SU-DHL-6 (cell line): Measurements from ENCODE around the gene MIGA1.

ENCODE experiments used
- H2AFZ ChIP-seq: fragments of 200-600 bp; sonication (generic); 2 replicates; pipeline ENCODE4 v1.6.1; 2014; ENCODE audit warnings: low read depth, mild to moderate bottlenecking, moderate library complexity, mixed read lengths, antibody characterized with exemption, low read length; ENCODE audit not compliant: severe bottlenecking
- H3F3A ChIP-seq: fragments of 200-600 bp; shearing (Covaris generic); 2 replicates; pipeline ENCODE4 v1.6.0; 2016; ENCODE audit warnings: antibody characterized with exemption, mild to moderate bottlenecking; ENCODE audit not compliant: insufficient read depth
- H3K27ac ChIP-seq: fragments of 200-600 bp; sonication (generic); 2 replicates; pipeline ENCODE4 v1.5.1; 2016; ENCODE audit warnings: low read depth, mild to moderate bottlenecking, low read length, moderate library complexity, mixed read lengths
- H3K27me3 ChIP-seq: fragments of 200-600 bp; sonication (generic), shearing (Covaris generic); 2 replicates; pipeline ENCODE4 v1.6.0; 2014; ENCODE audit warnings: mild to moderate bottlenecking, low read length
- H3K36me3 ChIP-seq: fragments of 200-600 bp; sonication (generic); 2 replicates; pipeline ENCODE4 v1.6.1; 2014; ENCODE audit warnings: mild to moderate bottlenecking, low read length, mixed read lengths
- H3K4me2 ChIP-seq: fragments of 300-600, 200-600 bp; shearing (Covaris generic), sonication (generic); 2 replicates; pipeline ENCODE4 v1.6.0; 2014; ENCODE audit warnings: low read length, low read depth, mild to moderate bottlenecking; ENCODE audit not compliant: poor library complexity, severe bottlenecking
- H3K4me3 ChIP-seq: fragments of 200-600 bp; sonication (generic); 2 replicates; pipeline ENCODE4 v1.5.1; 2014; ENCODE audit warnings: antibody characterized with exemption, low read length, mild to moderate bottlenecking, mixed read lengths; ENCODE audit not compliant: insufficient read depth, poor library complexity, severe bottlenecking
- H3K79me2 ChIP-seq: fragments of 200-600 bp; sonication (generic); 2 replicates; pipeline ENCODE4 v1.6.1; 2014; ENCODE audit warnings: mild to moderate bottlenecking, low read length, moderate library complexity; ENCODE audit not compliant: insufficient read depth
- H3K9ac ChIP-seq: fragments of 200-600 bp; sonication (generic); 2 replicates; pipeline ENCODE4 v1.7.0; 2014; ENCODE audit warnings: mild to moderate bottlenecking, low read length
- H3K9me2 ChIP-seq: fragments of 200-600 bp; sonication (generic); replicated peaks from 2 replicates; pipeline ENCODE4 v1.6.1; 2014; ENCODE audit warnings: low read length; ENCODE audit not compliant: insufficient read depth
- H3K9me3 ChIP-seq: fragments of 200-600 bp; sonication (generic); 2 replicates; pipeline ENCODE4 v1.6.1; 2014; ENCODE audit warnings: low read length, mixed read lengths; ENCODE audit not compliant: insufficient read depth
- H4K20me1 ChIP-seq: fragments of 200-600 bp; sonication (generic); 2 replicates; pipeline ENCODE4 v1.6.1; 2014; ENCODE audit warnings: low read depth, mild to moderate bottlenecking, antibody characterized with exemption, low read length, moderate library complexity, mixed read lengths
- EZH2phosphoT487 ChIP-seq: fragments of 200-600 bp; sonication (generic), shearing (Covaris generic); conservative IDR thresholded peaks from 2 replicates; pipeline ENCODE4 v1.6.1; 2018; ENCODE audit warnings: mild to moderate bottlenecking, antibody characterized with exemption, low read length, moderate library complexity, mixed read lengths
- TF ChIP-seq, protein P1 (sequence below): fragments of 200-600 bp; sonication (generic); IDR thresholded peaks from one replicate; pipeline ENCODE4 v1.5.1; 2017; ENCODE audit warnings: antibody characterized with exemption, mild to moderate bottlenecking, low read length, moderate library complexity; ENCODE audit not compliant: insufficient read depth, poor library complexity, severe bottlenecking

The MIGA1 gene

DNA sequence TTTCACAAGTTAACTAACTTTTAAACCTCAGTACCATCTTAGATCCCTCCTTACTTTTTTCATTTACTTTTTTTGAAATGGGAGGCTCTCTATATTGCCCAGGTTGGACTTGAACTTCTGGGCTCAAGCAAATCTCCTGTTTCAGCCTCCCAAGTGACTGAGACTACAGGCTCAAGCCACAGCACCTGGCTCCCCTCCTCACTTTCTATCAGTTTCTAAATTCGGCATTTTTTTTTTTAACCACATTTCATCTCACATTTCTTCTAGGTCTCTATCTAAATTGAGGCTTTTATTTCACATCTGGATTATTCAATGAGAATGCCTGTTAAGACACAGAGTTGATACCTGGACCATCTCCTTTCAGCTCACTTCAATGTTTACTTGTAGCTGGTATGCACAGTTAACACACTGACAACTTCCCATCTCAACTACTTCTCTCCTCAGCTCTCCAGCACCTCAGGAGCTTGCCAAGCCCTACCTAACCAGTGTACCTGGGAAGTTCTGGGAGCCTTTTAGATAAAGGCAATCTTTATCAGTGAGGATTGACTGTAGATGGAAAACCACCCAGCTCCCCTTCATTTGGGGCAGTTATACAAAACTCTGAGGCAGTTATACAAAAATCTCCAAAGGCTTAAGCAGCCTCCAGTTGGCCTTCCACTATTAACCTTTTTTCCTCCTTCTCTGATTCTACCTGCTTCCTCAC lies 23.2 kb upstream of the MIGA1 start:
- H3K9me2 ChIP-seq, result no peaks in the 10 kb centered on the region
- no peak overlapping the region for H2AFZ ChIP-seq
- H4K20me1 ChIP-seq, result peaks cover 33% of the 10 kb centered on the region
- no peaks in the 10 kb centered on the region; the same call in 1 of the 2 replicates for H3F3A ChIP-seq
- no peak overlapping the region for H3K9ac ChIP-seq
- peaks cover 75% of the 10 kb centered on the region for H3K79me2 ChIP-seq
- H3K27me3 ChIP-seq, result no peaks in the 10 kb centered on the region
- no peak overlapping the region for H3K27ac ChIP-seq
- no peak for TF ChIP-seq EZH2phosphoT487
- TF ChIP-seq, protein P1, sequence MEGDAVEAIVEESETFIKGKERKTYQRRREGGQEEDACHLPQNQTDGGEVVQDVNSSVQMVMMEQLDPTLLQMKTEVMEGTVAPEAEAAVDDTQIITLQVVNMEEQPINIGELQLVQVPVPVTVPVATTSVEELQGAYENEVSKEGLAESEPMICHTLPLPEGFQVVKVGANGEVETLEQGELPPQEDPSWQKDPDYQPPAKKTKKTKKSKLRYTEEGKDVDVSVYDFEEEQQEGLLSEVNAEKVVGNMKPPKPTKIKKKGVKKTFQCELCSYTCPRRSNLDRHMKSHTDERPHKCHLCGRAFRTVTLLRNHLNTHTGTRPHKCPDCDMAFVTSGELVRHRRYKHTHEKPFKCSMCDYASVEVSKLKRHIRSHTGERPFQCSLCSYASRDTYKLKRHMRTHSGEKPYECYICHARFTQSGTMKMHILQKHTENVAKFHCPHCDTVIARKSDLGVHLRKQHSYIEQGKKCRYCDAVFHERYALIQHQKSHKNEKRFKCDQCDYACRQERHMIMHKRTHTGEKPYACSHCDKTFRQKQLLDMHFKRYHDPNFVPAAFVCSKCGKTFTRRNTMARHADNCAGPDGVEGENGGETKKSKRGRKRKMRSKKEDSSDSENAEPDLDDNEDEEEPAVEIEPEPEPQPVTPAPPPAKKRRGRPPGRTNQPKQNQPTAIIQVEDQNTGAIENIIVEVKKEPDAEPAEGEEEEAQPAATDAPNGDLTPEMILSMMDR, result no peak
- H3K36me3 ChIP-seq, result no peaks in the 10 kb centered on the region
- H3K4me2 ChIP-seq, result no peak overlapping the region
- no peak overlapping the region for H3K4me3 ChIP-seq
- H3K9me3 ChIP-seq, result no peaks in the 10 kb centered on the region

DNA sequence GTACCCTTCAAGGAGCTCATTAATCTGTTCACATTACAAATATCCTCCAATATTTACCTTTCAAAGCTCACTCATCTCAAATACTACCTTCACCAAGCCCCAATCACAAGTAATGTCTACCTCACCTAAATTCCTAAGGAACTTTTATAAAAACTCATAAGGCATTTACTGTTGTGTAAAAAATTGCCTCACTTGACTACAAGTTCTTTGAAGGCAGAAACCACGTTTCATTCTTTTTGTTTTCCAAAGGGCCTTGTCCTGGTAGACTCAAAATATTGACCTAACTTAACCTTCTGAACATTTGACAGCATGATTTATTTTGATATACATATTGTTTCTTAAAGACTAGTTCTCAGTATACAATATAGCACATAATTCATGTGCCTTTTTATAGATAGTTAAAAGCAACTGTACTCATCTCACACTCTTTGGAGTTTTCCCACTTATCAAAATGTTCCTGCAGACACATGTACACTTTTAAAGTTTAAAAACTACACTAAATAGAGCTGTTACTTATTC lies 22.3 kb upstream of the MIGA1 start:
- no peak for TF ChIP-seq EZH2phosphoT487
- TF ChIP-seq, protein P1, result no peak
- Histone ChIP-seq H3K4me2 (peak overlapping the region; percentile 17), H3K36me3 (no peaks in the 10 kb centered on the region), H3K9me2 (no peaks in the 10 kb centered on the region), H3K9ac (no peak overlapping the region), H3K27me3 (no peaks in the 10 kb centered on the region), H3K79me2 (peaks cover 70% of the 10 kb centered on the region), H3K4me3 (no peak overlapping the region), H3K9me3 (no peaks in the 10 kb centered on the region), H3F3A (no peaks in the 10 kb centered on the region; the same call in 1 of the 2 replicates), H2AFZ (no peak overlapping the region), H4K20me1 (peaks cover 33% of the 10 kb centered on the region), H3K27ac (no peak overlapping the region)

DNA sequence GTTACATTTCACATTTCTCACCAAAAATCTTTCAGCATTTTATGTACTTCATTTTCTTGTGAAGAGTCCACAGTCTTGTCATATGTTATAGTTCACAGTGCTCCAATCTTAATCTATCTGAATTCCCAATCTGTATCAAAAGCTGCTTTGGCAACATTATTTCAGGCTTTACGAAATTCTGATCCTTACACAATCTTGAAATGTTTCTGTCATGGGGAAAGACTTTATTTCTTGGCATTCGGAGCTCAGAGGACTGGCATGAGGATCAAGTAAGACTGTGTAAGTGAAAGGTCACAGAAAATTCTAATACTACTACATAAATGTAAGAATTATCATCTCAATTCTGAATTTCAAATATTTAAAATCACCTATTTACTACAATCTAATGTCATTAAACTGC lies 21.8 kb upstream of the MIGA1 start:
- no peak overlapping the region for H3K4me3 ChIP-seq
- H3F3A ChIP-seq, result no peaks in the 10 kb centered on the region; the same call in 1 of the 2 replicates
- peak overlapping the region; percentile 11 for H3K4me2 ChIP-seq

More for the DNA sequence above, 21.8 kb upstream of the MIGA1 start:
- Histone ChIP-seq H3K9me3 (no peaks in the 10 kb centered on the region), H3K36me3 (no peaks in the 10 kb centered on the region), H3K27ac (no peak overlapping the region), H4K20me1 (peaks cover 33% of the 10 kb centered on the region), H3K79me2 (peaks cover 66% of the 10 kb centered on the region), H3K27me3 (no peaks in the 10 kb centered on the region), H3K9ac (no peak overlapping the region), H3K9me2 (no peaks in the 10 kb centered on the region), H2AFZ (no peak overlapping the region)
- TF ChIP-seq, protein P1, result no peak
- TF ChIP-seq EZH2phosphoT487, result no peak
